Measurements from ENCODE around the gene IFITM10. TPM values are rescaled to one million over a fixed set of nuclear protein-coding genes. Genes with fewer than 3 reads are reported as not detected.

IFITM10 gene
- total and polyA plus RNA-seq, 2 donors (not counting 1 experiment from before 2014, with no cell fraction given): 0.15 to 0.50 TPM

- H3K4me1 ChIP-seq (ENCODE audit: control insufficient read depth, extremely low read depth, insufficient read depth, low read length): peaks cover 26% of the 10 kb centered on the region
- no peaks in the 10 kb centered on the region for H3K27me3 ChIP-seq (ENCODE audit: control insufficient read depth, insufficient read depth, low read length)
- H3K36me3 ChIP-seq (ENCODE audit: control insufficient read depth, insufficient read depth, low read length): peaks cover 22% of the 10 kb centered on the region
- H3K4me2 ChIP-seq (ENCODE audit: extremely low read depth, insufficient read depth, low read length): no peak overlapping the region
- no peak overlapping the region for H3K4me3 ChIP-seq (replicated peaks in 1 of 4; ENCODE audit: control extremely low read depth in 1 of 4, insufficient read depth in 1 of 4, low read depth in 3 of 4, low read length in 4 of 4)
- DNase-seq (ENCODE audit: low read depth in 2 of 2): no peak
- H3K79me2 ChIP-seq (ENCODE audit: control insufficient read depth, insufficient read depth, low read length): peaks cover 8% of the 10 kb centered on the region
- H2AFZ ChIP-seq (ENCODE audit: low read length): no peak overlapping the region
- no peak overlapping the region for H3K9ac ChIP-seq (ENCODE audit: insufficient read depth, low read length)
- H3K9me3 ChIP-seq (ENCODE audit: control insufficient read depth, insufficient read depth, low read depth, low read length): no peaks in the 10 kb centered on the region
- TF ChIP-seq EZH2 (IDR thresholded peaks at IDR 0.05; ENCODE audit: low read length, missing control alignments) (no peak), CTCF (conservative IDR thresholded peaks at IDR 0.05 in 1 of 2, IDR thresholded peaks at IDR 0.05 in 1 of 2; ENCODE audit: low read depth in 1 of 2, low read length in 2 of 2) (no peak)
- no peaks in the 10 kb centered on the region for H4K20me1 ChIP-seq (ENCODE audit: control insufficient read depth, extremely low read depth, insufficient read depth, low read length)
- no peak overlapping the region for H3K27ac ChIP-seq (ENCODE audit: insufficient read depth, low read length)
These were observed 7.6 kb upstream of the IFITM10 start for GRCh38 chr11:1757861-1758610.

GRCh38 chr11:1756791-1757771 lies 6.7 kb upstream of the IFITM10 start:
- peaks cover 23% of the 10 kb centered on the region for H3K36me3 ChIP-seq (ENCODE audit: control insufficient read depth, insufficient read depth, low read length)
- no peak overlapping the region for H3K4me2 ChIP-seq (ENCODE audit: extremely low read depth, insufficient read depth, low read length)
- H3K9me3 ChIP-seq (ENCODE audit: control insufficient read depth, insufficient read depth, low read depth, low read length): no peaks in the 10 kb centered on the region
- DNase-seq (ENCODE audit: low read depth in 2 of 2): no peak
- no peak overlapping the region for H3K27ac ChIP-seq (ENCODE audit: insufficient read depth, low read length)
- H3K27me3 ChIP-seq (ENCODE audit: control insufficient read depth, insufficient read depth, low read length): no peaks in the 10 kb centered on the region
- no peak for TF ChIP-seq CTCF (conservative IDR thresholded peaks at IDR 0.05 in 1 of 2, IDR thresholded peaks at IDR 0.05 in 1 of 2; ENCODE audit: low read depth in 1 of 2, low read length in 2 of 2)
- no peak for TF ChIP-seq EZH2 (IDR thresholded peaks at IDR 0.05; ENCODE audit: low read length, missing control alignments)
- H4K20me1 ChIP-seq (ENCODE audit: control insufficient read depth, extremely low read depth, insufficient read depth, low read length): no peaks in the 10 kb centered on the region
- no peak overlapping the region for H2AFZ ChIP-seq (ENCODE audit: low read length)
- H3K9ac ChIP-seq (ENCODE audit: insufficient read depth, low read length): no peak overlapping the region
- H3K4me3 ChIP-seq (replicated peaks in 1 of 4; ENCODE audit: control extremely low read depth in 1 of 4, insufficient read depth in 1 of 4, low read depth in 3 of 4, low read length in 4 of 4): no peak overlapping the region
- peaks cover 16% of the 10 kb centered on the region for H3K4me1 ChIP-seq (ENCODE audit: control insufficient read depth, extremely low read depth, insufficient read depth, low read length)
- H3K79me2 ChIP-seq (ENCODE audit: control insufficient read depth, insufficient read depth, low read length): peaks cover 4% of the 10 kb centered on the region

All from fibroblast of lung (primary cell).